Colonic mucosa (tissue), 4 donors: ENCODE data around the gene NBEA. TPM values are rescaled to one million over a fixed set of nuclear protein-coding genes. Genes with fewer than 3 reads are reported as not detected.

ENCODE experiments used
- DNase-seq: peaks from one replicate; pipeline ENCODE4 v3.0.0-alpha.2; 2020
- H3K27ac ChIP-seq: fragments of 200-600 bp; one replicate; pipeline ENCODE4 v1.8.0; 2021
- H3K27me3 ChIP-seq: fragments of 200-600 bp; one replicate; pipeline ENCODE4 v1.8.0; 2021
- H3K36me3 ChIP-seq: fragments of 200-600 bp; one replicate; pipeline ENCODE4 v1.8.0; 2021
- H3K4me1 ChIP-seq: fragments of 200-600 bp; one replicate; pipeline ENCODE4 v1.8.0; 2021; ENCODE audit warnings: mild to moderate bottlenecking
- H3K4me3 ChIP-seq: fragments of 200-600 bp; one replicate; pipeline ENCODE4 v1.8.0; 2021
- H3K9ac ChIP-seq, 2 donors: one replicate each; pipeline ENCODE4 v1.7.0; 2013; ENCODE audit warnings: control low read depth in 2 of 2, low read depth in 2 of 2, low read length in 2 of 2
- H3K9me3 ChIP-seq: fragments of 200-600 bp; one replicate; pipeline ENCODE4 v1.8.0; 2021
- CTCF ChIP-seq: fragments of 200-600 bp; IDR thresholded peaks from one replicate; pipeline ENCODE4 v1.8.0; 2022; ENCODE audit warnings: antibody characterized with exemption, mild to moderate bottlenecking
- intact Hi-C: fragments of 100-400 bp; cut with DNase I; formaldehyde crosslinking; loops from one replicate; pipeline ENCODE4 v1.14.1; 2022
- total RNA-seq, 2 donors: library from RNA; stranded (reverse); fragmentation: NEBNext Ultra II Directional in 1 of 2; extraction: Animal tissue kit (Norgen Biotek cat#: 25700) in 1 of 2; gene quantifications; one replicate each; pipeline ENCODE4 v1.2.1, GENCODE V29; 2021
- donor health status: healthy.
- donor health status: DM: no; HTN: no; CAD: no.
- donor health status: DM: no; HTN: no; CAD: no.

NBEA gene
- total RNA-seq, result 1 to 10 TPM; 1.9 to 5.5 TPM

GRCh38 chr13:34941835-34942731 is at the start of gene NBEA:
Gene NBEA, plus strand, starts transcription at chr13:34942270. Its CDS starts 551 bp downstream, at chr13:34942821.
- no peaks in the 10 kb centered on the region for H3K27me3 ChIP-seq
- peak; percentile 81 for DNase-seq
- no peaks in the 10 kb centered on the region for H3K9me3 ChIP-seq
- H3K27ac ChIP-seq, result peak within 1 kb of the TSS; percentile 56
- intact Hi-C loops, result no loop called here
- H3K36me3 ChIP-seq, result no peaks in the 10 kb centered on the region
- peak within 1 kb of the TSS; percentile 34 to 78 for H3K9ac ChIP-seq
- TF ChIP-seq CTCF, result no peak
- no peaks in the 10 kb centered on the region for H3K4me1 ChIP-seq
- peak within 1 kb of the TSS; percentile 88 for H3K4me3 ChIP-seq

GRCh38 chr13:34894756-34895155 is 47.3 kb upstream of the NBEA start:
- Histone ChIP-seq H3K4me3 (no peak overlapping the region), H3K27me3 (no peaks in the 10 kb centered on the region), H3K4me1 (no peaks in the 10 kb centered on the region), H3K9me3 (no peaks in the 10 kb centered on the region), H3K27ac (no peak overlapping the region), H3K9ac (no peak overlapping the region), H3K36me3 (no peaks in the 10 kb centered on the region)
- no peak for TF ChIP-seq CTCF
- DNase-seq, result no peak
- intact Hi-C loops, result no loop called here

- Histone ChIP-seq H3K9me3 (no peaks in the 10 kb centered on the region), H3K36me3 (no peaks in the 10 kb centered on the region), H3K9ac (no peak overlapping the region), H3K4me1 (no peaks in the 10 kb centered on the region), H3K4me3 (no peak overlapping the region), H3K27ac (no peak overlapping the region), H3K27me3 (no peaks in the 10 kb centered on the region)
- DNase-seq, result no peak
- intact Hi-C loops, result no loop called here
- TF ChIP-seq CTCF, result no peak
These were observed 44.9 kb upstream of the NBEA start for GRCh38 chr13:34897220-34897619.

- Histone ChIP-seq H3K36me3 (no peaks in the 10 kb centered on the region), H3K4me3 (no peak overlapping the region), H3K9ac (no peak overlapping the region), H3K27me3 (no peaks in the 10 kb centered on the region), H3K27ac (no peak overlapping the region), H3K9me3 (no peaks in the 10 kb centered on the region), H3K4me1 (no peaks in the 10 kb centered on the region)
- intact Hi-C loops, result no loop called here
- no peak for DNase-seq
- no peak for TF ChIP-seq CTCF
These were observed 42.2 kb upstream of the NBEA start for GRCh38 chr13:34899888-34900287.

- Histone ChIP-seq H3K36me3 (no peaks in the 10 kb centered on the region), H3K9me3 (no peaks in the 10 kb centered on the region), H3K4me3 (no peak overlapping the region), H3K27me3 (no peaks in the 10 kb centered on the region), H3K9ac (no peak overlapping the region), H3K4me1 (no peaks in the 10 kb centered on the region), H3K27ac (no peak overlapping the region)
- no peak for DNase-seq
- intact Hi-C loops, result no loop called here
- no peak for TF ChIP-seq CTCF
These were observed 41.8 kb upstream of the NBEA start for GRCh38 chr13:34900288-34900739.
